ENCODE data around the gene LRG1.
A peak's percentile ranks its signal among the peaks of the same experiment; 100 is the strongest.

LRG1 gene

DNA sequence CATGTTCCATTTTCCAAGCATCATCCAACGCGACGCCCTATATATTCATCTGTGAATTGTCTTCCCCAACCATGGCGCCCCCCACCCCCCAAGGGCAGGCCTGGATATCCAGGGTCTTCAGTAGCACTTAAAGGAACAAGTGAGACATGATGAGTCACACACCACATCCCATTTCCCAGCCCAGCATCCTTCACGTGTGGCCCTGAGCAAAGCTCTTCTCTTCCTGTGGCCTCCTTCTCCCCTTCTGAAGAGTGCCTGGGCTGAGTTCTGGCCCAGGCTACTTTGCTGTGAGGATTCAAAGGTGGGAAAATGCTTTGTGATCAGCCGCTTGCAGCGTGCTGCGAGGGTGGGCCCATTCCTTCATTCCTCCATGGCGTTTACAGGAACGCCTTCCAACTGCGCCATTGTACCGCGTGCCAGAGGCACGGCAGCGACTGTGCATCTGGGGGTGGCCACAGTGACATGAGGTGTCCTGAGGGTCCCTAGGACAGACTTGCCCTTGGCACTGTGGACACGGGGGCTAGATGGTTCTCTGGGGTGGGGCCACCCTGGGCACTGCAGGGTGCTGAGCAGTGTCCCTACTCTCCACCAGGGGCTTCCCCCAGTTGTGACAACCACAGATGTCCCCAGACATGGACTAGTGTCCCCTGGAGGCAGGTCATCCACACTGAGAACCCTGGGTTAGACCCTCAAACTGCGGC, 33.2 kb downstream of the LRG1 start:
- DNase-seq = peak; percentile 28

DNA sequence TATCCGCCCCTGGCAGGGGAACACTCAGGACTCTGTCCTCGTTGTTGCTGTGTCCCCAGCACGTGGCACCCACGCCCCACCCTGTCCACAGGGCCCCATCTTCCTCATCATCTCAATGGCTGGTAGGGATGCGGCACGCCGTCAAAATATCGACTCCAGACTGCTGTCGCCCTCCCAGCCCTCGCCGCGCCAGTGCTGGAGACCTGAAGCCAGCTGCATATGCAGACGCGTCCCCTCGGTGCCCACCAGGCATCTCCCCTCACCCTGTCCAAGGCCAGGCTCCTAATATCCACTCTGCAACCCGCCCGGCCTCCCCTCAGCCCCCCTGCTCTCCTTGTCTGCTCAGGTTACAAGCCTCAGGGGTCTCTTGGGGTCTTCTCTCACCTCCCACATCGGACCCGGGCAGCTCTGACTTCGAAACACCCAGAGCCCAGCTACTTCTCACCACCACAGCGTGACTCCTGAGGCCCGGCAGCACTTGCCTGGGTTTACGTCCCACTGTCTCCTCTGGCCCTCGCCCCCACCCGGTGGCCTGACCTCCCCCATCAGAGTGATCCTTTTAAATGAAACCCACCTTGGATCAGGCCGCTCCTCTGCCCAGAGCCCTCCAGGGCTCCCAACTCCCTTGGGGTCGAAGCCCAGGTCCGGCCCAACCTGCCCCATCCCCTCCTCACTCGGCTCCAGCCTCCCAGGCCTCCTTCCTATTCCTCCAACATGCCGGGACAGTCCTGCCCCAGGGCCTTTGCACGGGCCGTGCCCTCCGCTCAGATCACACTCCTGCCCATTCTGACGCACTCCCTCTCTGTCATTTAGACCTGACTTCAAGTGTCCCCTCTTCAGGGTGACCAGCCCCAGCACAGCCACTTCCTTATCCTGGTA, 34.0 kb downstream of the LRG1 start:
- DNase-seq = no peak

DNA sequence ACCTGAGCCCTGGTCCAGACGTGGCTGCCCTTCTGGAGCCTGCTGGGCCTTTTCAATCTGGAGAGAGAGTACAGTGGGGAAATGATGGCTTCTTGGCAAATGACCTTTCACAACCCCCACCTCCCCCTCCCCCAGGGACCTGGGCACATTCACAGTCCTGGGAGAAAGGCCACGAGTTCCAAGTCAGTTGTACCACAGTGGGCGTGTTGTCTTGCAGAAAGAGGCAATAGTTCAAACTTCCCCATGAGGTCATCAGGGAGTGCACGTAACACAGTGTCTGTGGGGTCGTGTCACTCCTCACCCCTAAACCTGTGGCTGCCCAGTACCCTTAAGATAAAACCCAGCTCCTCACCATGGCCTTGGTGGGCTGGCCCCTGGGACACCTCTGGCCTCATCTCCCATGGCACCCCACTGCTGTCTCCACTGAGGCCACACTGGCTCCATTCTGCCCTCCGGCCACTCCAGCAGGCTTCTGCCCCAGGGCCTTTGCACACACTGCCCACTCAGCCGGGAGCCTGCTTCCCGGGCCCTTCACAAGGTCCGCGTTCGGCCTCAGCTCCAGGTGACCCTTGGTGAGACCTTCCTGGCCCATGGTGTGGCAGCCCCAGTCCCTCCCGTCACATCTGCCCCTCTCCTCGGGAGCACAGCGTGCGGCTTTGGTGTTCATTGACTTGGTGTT, 34.8 kb downstream of the LRG1 start:
- DNase-seq = no peak

DNA sequence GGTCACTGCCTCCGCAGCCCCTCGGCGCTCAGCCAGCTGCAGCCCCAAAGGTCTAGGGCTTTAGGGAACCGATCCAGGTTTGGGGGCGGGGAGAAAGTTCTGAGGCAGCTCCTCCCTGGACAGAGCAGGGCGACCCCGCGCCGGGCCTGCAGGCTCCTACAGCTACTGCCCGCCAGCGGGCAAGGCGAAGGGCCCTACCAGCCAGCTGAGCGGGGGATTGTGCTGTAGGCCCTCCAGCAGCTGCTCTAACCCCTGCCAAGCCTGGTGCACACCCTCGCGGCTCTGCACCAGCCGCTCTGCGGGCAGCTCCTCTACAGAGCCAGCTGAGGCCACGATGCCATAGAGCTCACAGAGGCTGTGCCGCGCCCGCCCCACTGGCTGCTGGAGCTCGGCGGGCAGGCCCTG, 35.5 kb downstream of the LRG1 start:
- DNase-seq = no peak

DNA sequence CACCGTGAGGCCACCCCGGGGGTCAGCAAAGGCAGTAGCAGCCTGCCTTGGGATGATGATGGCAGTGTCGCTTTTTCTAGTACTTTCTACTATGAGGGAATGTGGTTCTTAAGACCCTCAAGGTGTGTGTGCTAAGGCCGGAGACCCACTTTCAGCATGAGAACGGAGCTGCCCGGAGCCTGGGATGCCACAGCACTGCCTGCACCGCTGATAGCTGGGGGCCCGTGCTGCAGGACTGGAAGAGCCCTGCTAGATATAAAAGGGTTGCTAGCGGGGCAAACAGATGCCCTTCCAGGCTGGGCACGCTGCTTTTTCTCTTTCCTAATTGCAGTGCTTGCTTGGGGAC, 36.0 kb downstream of the LRG1 start:
- DNase-seq = no peak

DNA sequence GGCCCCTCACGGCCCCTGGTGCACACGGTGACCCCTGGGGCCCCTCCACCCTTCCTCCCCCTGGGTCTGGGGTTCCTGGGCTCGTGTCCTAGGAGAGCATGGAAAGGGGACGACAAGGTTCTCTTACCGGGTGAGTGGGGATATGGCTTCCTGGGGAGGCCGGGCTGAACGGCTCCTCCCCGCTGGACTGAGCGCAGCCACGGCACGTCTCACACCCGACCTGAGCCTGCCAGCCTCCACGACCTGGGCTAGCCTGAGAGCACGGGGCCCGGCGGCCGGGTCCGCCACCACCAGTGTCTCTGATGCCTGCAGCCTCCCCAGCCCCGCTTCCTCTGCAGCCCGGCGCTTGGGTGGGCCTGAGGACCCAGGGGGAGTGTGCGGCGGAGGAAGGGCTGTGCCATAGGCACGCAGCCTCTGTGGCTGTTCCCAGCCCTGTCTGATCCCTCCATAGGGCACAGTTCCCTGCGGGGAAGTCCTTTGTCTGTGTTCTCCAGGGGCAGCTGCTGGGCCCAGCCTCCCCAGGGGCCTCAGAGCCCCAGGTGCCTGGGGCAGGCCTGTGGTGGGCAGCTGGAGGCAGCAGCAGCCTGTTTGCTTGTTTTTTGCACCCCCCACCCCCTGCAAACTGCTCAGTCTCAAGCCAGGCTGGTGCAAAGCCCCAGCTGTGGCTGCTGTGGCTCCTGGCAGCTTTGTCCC, 36.6 kb downstream of the LRG1 start:
- DNase-seq = no peak

DNA sequence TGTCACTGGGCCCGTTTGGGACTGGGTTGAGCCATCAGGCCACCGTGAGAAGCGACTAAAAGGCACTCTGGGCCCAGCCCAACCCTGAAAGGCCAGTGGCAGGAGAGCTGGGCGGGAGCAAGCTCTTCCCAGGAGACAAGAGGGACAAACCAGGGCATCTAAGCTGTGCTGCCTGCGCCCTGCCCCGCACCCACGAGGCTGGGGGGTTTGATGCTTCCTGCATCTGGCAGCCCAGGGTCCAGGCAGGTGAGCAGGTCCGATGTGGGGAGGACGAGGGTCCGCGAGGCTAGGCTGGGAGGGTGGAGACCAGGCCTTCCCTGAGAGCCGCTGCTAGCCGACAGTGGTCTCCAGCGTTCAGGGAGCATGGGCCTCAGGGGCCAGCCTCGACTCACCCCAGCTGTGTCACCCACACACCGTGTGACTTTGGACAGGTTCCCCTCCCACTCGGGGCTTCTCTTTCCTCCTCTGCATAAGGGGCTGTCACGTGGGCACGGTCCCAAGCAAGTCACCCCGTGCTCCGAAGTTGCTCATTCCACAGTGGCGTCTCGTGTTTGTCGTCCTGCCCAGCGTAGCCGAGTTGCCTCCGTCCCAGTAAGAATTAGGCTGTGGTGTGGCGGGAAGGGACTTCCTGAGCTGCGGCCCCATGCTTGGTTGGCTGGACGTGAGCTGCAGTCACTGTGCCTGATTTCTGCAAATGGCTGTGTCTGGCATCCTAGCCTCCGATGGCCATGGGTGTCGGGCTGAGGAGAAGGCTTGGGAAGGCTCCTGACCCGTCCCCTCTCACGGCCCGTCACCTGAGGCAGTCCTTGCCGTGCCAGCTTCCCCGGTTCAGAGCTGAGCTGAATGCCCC, 37.3 kb downstream of the LRG1 start:
- no peak for DNase-seq

DNA sequence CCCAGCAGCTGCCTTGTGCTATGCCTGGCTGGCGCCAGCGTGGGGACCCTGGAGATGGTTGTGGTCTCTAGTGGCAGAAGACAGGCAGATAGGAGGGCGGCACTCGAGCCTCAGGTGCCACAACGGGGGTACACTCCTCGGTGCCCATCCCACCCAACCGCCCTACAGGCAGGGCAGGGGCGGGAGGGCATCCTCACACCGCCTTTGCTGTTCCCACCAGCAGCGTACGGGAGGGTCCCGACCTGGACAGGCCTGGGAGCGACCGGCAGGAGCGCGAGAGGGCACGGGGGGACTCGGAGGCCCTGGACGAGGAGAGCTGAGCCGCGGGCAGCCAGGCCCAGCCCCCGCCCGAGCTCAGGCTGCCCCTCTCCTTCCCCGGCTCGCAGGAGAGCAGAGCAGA, 38.1 kb downstream of the LRG1 start:
- no peak for DNase-seq

DNA sequence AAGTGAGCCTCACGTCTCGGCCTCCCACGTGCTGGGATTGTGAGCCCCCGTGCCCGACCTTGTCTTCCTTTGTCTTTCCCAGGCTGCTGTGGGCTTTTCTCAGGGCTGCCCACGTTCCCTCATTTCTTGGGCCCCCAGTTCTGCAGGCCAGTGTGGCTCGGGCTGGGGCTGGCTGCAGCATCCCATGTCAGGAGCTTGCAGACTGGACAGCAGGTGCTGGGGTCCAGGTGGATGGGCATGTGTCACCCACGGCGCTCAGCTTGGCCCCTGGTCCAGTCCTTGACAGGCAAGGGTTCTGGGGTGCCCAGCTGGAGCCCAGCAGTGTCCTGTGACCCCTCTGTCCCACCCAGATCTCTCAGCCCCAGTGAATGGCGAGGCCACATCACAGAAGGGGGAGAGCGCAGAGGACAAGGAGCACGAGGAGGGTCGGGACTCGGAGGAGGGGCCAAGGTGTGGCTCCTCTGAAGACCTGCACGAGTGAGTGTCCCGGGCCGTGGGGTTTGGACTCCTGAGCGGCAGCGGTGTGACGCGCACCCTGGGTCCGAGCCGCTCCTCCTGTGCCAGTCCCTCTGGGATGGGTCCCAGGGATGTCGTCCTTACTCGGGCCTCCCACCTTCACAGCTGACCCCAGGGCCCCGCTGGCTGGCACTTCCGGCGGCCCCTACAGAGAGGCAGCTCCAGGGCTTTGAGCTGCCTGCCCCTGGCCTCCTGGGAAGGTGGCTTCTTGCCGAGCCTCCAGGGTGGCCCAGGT, 38.8 kb downstream of the LRG1 start:
- DNase-seq = no peak

DNA sequence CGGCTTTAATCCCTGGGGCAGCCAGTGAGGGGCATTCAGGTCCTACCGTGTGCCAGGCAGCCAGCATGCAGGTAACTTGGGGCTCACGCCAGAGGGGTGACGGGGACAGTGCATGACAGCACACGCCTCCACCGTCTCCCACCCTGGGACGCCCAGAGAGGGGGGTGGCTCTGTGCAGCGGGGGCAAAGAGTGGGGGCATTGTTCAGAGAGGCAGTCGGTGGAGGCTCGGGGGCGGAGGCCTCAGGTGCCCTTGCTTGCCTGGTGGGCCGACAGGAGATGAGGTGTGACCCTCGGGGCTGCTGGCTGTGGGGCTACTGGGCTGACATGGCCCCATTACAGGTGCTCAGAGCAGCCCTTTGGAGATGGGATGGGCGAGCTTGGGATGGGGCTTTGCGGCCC, 40.0 kb downstream of the LRG1 start:
- DNase-seq = no peak

DNA sequence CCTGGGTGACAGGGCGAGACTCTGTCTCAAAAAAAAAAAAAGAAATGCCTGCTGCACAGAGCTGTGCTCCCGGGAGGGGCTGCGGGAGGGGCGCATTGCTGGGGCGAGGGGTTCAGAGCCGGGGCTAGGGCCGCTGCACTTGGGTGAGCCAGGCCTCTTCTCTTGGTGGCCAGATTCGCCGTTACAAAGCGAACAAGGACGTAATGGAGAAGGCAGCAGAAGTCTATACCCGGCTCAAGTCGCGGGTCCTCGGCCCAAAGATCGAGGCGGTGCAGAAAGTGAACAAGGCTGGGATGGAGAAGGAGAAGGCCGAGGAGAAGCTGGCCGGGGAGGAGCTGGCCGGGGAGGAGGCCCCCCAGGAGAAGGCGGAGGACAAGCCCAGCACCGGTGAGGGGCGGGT, 40.5 kb downstream of the LRG1 start:
- DNase-seq = no peak

DNA sequence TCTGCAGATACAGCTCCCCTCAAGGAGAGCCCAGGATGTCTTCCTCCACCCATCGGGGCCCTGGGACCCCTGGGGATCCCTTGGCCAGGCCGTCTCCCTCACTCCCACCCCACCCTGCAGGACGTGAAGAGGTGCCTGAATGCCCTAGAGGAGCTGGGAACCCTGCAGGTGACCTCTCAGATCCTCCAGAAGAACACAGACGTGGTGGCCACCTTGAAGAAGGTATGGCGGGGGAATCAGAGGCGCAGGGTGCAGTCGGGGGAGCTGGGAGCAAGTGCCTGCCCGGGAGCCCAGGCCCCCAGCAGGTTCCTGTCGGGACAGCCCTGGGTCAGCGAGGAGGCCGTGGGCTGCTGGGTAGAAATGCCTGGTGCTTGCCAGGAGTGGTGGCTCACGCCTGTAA, 41.1 kb downstream of the LRG1 start:
- DNase-seq = no peak

DNA sequence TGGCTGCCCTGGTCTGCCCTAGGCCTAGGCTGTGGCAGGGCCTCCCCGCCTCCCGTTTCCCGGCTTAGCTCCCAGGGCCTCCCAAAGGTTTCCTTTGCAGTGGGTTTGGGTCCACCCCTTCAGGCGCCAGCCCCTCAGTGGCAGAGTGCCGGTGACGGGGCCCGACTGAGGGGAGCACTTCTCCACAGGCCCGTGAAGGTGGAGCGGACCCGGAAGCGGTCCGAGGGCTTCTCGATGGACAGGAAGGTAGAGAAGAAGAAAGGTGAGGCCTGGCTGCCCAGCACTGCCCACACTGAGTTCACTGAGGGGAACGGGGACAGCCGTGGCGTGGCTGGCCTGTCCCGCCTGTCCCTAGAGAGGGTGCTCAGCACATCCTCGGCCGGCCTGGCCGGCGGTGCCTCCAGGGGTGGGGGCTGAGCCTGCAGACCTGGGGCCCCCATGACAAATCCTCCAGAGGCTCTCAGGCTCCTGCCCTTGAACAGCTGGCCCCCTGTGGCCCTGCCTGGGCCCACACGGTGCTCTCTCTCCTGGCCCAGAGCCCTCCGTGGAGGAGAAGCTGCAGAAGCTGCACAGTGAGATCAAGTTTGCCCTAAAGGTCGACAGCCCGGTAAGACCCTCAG, 42.0 kb downstream of the LRG1 start:
- no peak for DNase-seq

DNA sequence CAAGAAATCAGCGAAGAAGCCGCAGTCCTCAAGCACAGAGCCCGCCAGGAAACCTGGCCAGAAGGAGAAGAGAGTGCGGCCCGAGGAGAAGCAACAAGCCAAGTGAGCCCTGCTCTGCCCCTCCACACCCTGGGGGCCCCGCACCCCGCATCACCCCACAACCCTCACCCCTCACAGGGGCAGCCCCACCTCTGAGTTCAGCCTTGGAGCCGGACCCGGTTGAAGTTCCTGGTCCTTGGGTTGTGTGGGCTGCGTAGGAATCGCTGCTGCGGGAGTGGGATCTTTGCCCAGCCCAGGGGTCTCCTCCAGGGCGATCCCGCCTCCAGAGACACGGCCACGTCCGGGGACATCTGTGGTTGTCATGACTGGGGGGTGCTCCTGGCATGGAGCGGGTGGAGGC, 43.5 kb downstream of the LRG1 start:
- DNase-seq = no peak

DNA sequence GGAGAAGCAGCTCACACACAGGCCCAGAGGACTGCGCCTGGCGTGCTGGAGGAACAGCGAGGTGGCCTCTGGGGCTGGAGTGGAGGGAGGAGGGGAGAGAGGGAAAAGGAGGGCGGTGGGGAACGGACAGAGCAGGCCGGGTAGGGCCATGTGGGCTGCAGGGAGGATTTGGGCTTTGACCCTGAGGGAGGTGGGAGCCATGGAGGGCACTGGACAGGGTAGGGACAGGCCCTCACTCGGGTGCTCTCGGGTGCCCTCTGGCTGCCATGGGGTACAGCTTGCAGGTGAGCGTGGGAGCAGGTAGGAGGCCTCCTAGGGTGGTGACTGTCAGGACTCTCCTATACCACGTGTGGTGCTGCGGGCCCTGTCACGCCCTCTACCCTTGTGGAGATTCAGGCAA, 44.4 kb downstream of the LRG1 start:
- DNase-seq = no peak

DNA sequence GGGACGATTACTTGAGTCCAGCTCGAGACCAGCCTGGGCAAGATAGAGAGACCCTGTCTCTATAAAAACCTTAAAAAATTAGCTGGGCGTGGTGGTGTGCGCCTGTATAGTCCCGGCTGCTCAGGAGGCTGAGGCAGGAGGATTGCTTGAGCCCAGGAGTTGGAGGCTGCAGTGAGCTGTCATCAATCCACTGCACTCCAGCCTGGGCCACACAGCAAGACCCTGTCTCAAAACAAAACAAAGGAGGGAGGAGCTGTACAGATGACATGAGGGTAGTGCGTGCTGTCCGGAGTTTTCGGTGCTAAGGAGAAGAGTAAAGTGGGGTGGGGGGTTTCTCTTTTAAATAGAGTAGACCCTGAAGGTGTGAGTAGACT, 45.2 kb downstream of the LRG1 start:
- DNase-seq = no peak

DNA sequence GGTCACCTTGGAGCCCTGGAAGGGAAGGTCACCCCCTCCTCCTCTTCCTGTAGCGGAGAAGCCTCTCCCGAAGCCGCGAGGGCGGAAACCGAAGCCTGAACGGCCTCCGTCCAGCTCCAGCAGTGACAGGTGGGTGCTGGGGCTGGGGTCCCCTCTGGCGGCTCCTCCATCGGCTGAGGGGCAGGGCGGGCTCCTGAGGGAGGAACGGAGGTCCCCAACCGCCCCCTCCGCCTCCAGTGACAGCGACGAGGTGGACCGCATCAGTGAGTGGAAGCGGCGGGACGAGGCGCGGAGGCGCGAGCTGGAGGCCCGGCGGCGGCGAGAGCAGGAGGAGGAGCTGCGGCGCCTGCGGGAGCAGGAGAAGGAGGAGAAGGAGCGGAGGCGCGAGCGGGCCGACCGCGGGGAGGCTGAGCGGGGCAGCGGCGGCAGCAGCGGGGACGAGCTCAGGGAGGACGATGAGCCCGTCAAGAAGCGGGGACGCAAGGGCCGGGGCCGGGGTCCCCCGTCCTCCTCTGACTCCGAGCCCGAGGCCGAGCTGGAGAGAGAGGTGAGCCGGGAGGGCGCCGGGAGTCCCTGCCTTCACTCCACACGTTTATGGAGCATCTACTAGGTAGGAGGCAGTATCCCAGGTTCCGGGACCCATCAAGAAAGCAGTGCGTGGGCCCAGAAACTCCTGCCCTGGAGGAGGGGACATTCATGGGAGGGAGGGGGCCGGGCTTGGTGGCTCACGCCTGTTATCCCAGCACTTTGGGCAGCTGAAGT, 45.7 kb downstream of the LRG1 start:
- no peak for DNase-seq

DNA sequence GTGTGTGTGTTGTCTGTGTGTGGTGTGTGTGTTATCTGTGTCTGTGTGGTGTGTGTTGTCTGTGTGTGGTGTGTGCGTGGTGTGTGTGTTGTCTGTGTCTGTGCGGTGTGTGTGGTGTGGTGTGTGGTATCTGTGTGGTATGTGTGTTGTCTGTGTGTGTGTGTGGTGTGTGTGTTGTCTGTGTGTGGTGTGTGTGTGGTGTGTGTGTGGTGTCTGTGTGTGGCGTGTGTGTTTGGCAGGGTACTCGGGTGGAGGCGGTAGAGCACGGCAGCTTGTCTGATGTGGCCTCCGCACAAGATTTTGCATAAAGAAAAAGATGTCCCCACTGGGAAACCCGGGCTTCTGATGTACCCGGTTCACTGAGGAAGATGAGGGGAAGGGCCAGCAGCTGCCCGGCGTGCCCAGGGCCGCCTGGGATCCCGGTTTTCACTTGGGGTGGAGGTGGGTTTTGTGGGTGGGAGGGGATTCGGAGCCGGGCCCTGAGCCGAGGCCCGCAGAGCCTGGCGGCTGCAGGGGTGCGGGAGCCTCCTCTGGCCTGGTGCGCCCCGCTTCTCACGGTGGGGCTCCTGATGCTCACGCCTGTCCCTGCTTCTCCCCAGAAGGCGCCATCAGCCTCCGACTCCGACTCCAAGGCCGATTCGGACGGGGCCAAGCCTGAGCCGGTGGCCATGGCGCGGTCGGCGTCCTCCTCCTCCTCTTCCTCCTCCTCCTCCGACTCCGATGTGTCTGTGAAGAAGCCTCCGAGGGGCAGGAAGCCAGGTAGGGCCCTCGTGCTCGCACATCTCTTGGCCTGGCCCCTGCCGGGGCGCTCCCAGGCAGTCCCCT, 46.5 kb downstream of the LRG1 start:
- no peak for DNase-seq

DNA sequence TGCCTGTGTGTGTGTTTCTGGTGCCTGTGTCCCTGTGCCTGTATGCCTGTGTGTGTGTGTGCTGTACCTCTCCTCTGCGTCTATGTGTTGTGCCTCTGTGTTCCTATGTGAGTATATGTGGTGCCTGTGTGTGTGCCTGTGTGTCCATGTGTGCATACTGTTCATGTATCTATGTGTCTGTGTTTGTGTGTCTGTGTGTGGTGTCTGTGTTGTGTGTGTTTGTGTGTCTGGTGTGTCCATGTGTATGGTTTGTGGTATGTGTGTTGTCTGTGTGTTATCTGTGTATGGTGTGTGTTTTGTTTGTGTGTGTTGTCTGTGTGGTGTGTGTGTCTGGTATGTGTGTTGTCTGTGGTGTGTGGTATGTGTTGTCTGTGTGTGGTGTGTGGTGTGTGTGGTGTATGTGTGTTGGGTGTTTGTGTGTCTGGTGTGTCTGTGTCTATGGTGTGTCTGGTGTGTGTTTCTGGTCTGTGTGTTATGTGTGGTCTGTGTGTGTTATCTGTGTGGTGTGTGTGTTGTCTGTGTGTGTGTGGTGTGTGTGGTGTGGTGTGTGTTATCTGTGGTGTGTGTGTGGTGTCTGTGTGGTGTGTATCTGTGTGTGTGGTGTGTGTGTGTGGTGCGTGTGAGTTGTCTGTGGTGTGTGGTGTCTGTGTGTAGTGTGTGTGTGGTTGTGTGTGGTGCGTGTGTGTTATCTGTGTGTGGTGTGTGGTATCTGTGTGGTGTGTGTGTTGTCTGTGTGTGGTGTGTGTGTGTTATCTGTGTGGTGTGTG, 47.3 kb downstream of the LRG1 start:
- no peak for DNase-seq
